Colonic mucosa (tissue), 4 donors: ENCODE measurements around the gene LOXHD1. TPM values are rescaled to one million over a fixed set of nuclear protein-coding genes. Genes with fewer than 3 reads are reported as not detected.

ENCODE experiments used
- DNase-seq: peaks from one replicate; pipeline ENCODE4 v3.0.0-alpha.2; 2020
- H3K27ac ChIP-seq: fragments of 200-600 bp; one replicate; pipeline ENCODE4 v1.8.0; 2021
- H3K27me3 ChIP-seq: fragments of 200-600 bp; one replicate; pipeline ENCODE4 v1.8.0; 2021
- H3K36me3 ChIP-seq: fragments of 200-600 bp; one replicate; pipeline ENCODE4 v1.8.0; 2021
- H3K4me1 ChIP-seq: fragments of 200-600 bp; one replicate; pipeline ENCODE4 v1.8.0; 2021; ENCODE audit warnings: mild to moderate bottlenecking
- H3K4me3 ChIP-seq: fragments of 200-600 bp; one replicate; pipeline ENCODE4 v1.8.0; 2021
- H3K9ac ChIP-seq, 2 donors: one replicate each; pipeline ENCODE4 v1.7.0; 2013; ENCODE audit warnings: control low read depth in 2 of 2, low read depth in 2 of 2, low read length in 2 of 2
- H3K9me3 ChIP-seq: fragments of 200-600 bp; one replicate; pipeline ENCODE4 v1.8.0; 2021
- CTCF ChIP-seq: fragments of 200-600 bp; IDR thresholded peaks from one replicate; pipeline ENCODE4 v1.8.0; 2022; ENCODE audit warnings: antibody characterized with exemption, mild to moderate bottlenecking
- intact Hi-C: fragments of 100-400 bp; cut with DNase I; formaldehyde crosslinking; loops from one replicate; pipeline ENCODE4 v1.14.1; 2022
- total RNA-seq, 2 donors: library from RNA; stranded (reverse); fragmentation: NEBNext Ultra II Directional in 1 of 2; extraction: Animal tissue kit (Norgen Biotek cat#: 25700) in 1 of 2; gene quantifications; one replicate each; pipeline ENCODE4 v1.2.1, GENCODE V29; 2021
- donor health status: healthy.
- donor health status: DM: no; HTN: no; CAD: no.
- donor health status: DM: no; HTN: no; CAD: no.

Gene LOXHD1
- total RNA-seq, 2 donors from 2014 or later: not detected

GRCh38 chr18:46588971-46589660, 67.9 kb downstream of the LOXHD1 start:
- no peak for DNase-seq
- Histone ChIP-seq H3K9me3 (no peaks in the 10 kb centered on the region), H3K27ac (no peak overlapping the region), H3K27me3 (no peaks in the 10 kb centered on the region), H3K4me3 (no peak overlapping the region), H3K4me1 (no peaks in the 10 kb centered on the region), H3K9ac (no peak overlapping the region), H3K36me3 (no peaks in the 10 kb centered on the region)
- intact Hi-C loops: no loop called here
- no peak for TF ChIP-seq CTCF

- H3K4me3 ChIP-seq: no peak overlapping the region
- no peak for TF ChIP-seq CTCF
- H3K9me3 ChIP-seq: no peaks in the 10 kb centered on the region
- no peaks in the 10 kb centered on the region for H3K27me3 ChIP-seq
- DNase-seq: no peak
- H3K27ac ChIP-seq: no peak overlapping the region
- intact Hi-C loops: no loop called here
- H3K4me1 ChIP-seq: no peaks in the 10 kb centered on the region
- H3K36me3 ChIP-seq: no peaks in the 10 kb centered on the region
- H3K9ac ChIP-seq: no peak overlapping the region
These were observed 69.4 kb downstream of the LOXHD1 start for GRCh38 chr18:46587600-46587999.

GRCh38 chr18:46583711-46584110, 73.3 kb downstream of the LOXHD1 start:
- DNase-seq: no peak
- intact Hi-C loops: no loop called here
- H3K9me3 ChIP-seq: no peaks in the 10 kb centered on the region
- H3K27ac ChIP-seq: no peak overlapping the region
- no peak overlapping the region for H3K9ac ChIP-seq
- no peaks in the 10 kb centered on the region for H3K27me3 ChIP-seq
- H3K4me1 ChIP-seq: no peaks in the 10 kb centered on the region
- TF ChIP-seq CTCF: no peak
- H3K4me3 ChIP-seq: no peak overlapping the region
- H3K36me3 ChIP-seq: no peaks in the 10 kb centered on the region

GRCh38 chr18:46581648-46582047, 75.4 kb downstream of the LOXHD1 start:
- TF ChIP-seq CTCF: no peak
- Histone ChIP-seq H3K36me3 (no peaks in the 10 kb centered on the region), H3K4me3 (no peak overlapping the region), H3K9me3 (no peaks in the 10 kb centered on the region), H3K9ac (no peak overlapping the region), H3K27me3 (no peaks in the 10 kb centered on the region), H3K4me1 (no peaks in the 10 kb centered on the region), H3K27ac (no peak overlapping the region)
- intact Hi-C loops: no loop called here
- DNase-seq: no peak

- Histone ChIP-seq H3K4me3 (no peak overlapping the region), H3K36me3 (no peaks in the 10 kb centered on the region), H3K9ac (no peak overlapping the region), H3K27ac (no peak overlapping the region), H3K9me3 (no peaks in the 10 kb centered on the region), H3K4me1 (no peaks in the 10 kb centered on the region), H3K27me3 (no peaks in the 10 kb centered on the region)
- intact Hi-C loops: no loop called here
- DNase-seq: no peak
- no peak for TF ChIP-seq CTCF
These were observed 78.0 kb downstream of the LOXHD1 start for GRCh38 chr18:46578987-46579386.
